ENCODE data around the gene CEP290. TPM values are rescaled to one million over a fixed set of nuclear protein-coding genes. Genes with fewer than 3 reads are reported as not detected.
A peak's percentile ranks its signal among the peaks of the same experiment; 100 is the strongest.

CEP290 gene
- total RNA-seq, 6 experiments from 2014 or later: 2.4 to 4.2 (median 3.5) TPM

GRCh38 chr12:88084210-88084609 lies 57.7 kb downstream of the CEP290 start:
- ATAC-seq: peak in 3 of 4 donors; percentile 24 to 51 (median 24)
- TF ChIP-seq POLR2A (IDR thresholded peaks at IDR 0.05) (no peak), CTCF (IDR thresholded peaks at IDR 0.05) (no peak)
- intact Hi-C loops (cut with DNase I): no loop called here
- H3K27ac ChIP-seq: peak overlapping the region in 1 of 3 donors; percentile 55
- H3K4me3 ChIP-seq: peak overlapping the region in 2 of 3 donors; percentile 13 to 26
- peaks cover 0 to 3% (median 0%) of the 10 kb centered on the region in 4 donors for H3K36me3 ChIP-seq
- peaks cover 0 to 19% (median 0%) of the 10 kb centered on the region in 4 donors for H3K4me1 ChIP-seq
- no peaks in the 10 kb centered on the region for H3K9me3 ChIP-seq
- no peak for DNase-seq
- H3K27me3 ChIP-seq: no peaks in the 10 kb centered on the region
- WGBS (ENCODE audit: insufficient coverage, low coverage, low lambda C conversion rate, missing lambda C conversion rate): 33% methylated on average over 4 of the region's 4 CpGs

GRCh38 chr12:88083634-88084033 lies 58.3 kb downstream of the CEP290 start:
- Histone ChIP-seq H3K4me1 (peaks cover 0 to 19% (median 0%) of the 10 kb centered on the region in 4 donors), H3K4me3 (peak overlapping the region in 2 of 3 donors; percentile 13 to 26), H3K27ac (peak overlapping the region in 2 of 3 donors; percentile 32 to 55), H3K27me3 (no peaks in the 10 kb centered on the region), H3K36me3 (peaks cover 0 to 5% (median 0%) of the 10 kb centered on the region in 4 donors), H3K9me3 (no peaks in the 10 kb centered on the region)
- ATAC-seq: peak; percentile 62 to 95 (median 89)
- no peak for TF ChIP-seq POLR2A (IDR thresholded peaks at IDR 0.05)
- TF ChIP-seq CTCF (IDR thresholded peaks at IDR 0.05): no peak
- intact Hi-C loops (cut with DNase I): no loop called here
- DNase-seq: no peak
- WGBS (ENCODE audit: insufficient coverage, low coverage, low lambda C conversion rate, missing lambda C conversion rate): 40% methylated on average over 3 of the region's 3 CpGs

- H3K4me3 ChIP-seq: no peak overlapping the region
- ATAC-seq (no peak), DNase-seq (no peak)
- peaks cover 0 to 19% (median 0%) of the 10 kb centered on the region in 4 donors for H3K4me1 ChIP-seq
- peaks cover 0 to 8% (median 0%) of the 10 kb centered on the region in 4 donors for H3K36me3 ChIP-seq
- H3K27me3 ChIP-seq: no peaks in the 10 kb centered on the region
- no peaks in the 10 kb centered on the region for H3K9me3 ChIP-seq
- TF ChIP-seq CTCF (IDR thresholded peaks at IDR 0.05) (no peak), POLR2A (IDR thresholded peaks at IDR 0.05) (no peak)
- intact Hi-C loops (cut with DNase I): no loop called here
- H3K27ac ChIP-seq: no peak overlapping the region
Measured at GRCh38 chr12:88081247-88081646, 60.6 kb downstream of the CEP290 start.

GRCh38 chr12:88067301-88067700 lies 74.6 kb downstream of the CEP290 start:
- TF ChIP-seq CTCF (IDR thresholded peaks at IDR 0.05) (no peak), POLR2A (IDR thresholded peaks at IDR 0.05) (no peak)
- Histone ChIP-seq H3K9me3 (no peaks in the 10 kb centered on the region), H3K4me3 (no peak overlapping the region), H3K4me1 (no peaks in the 10 kb centered on the region), H3K27me3 (no peaks in the 10 kb centered on the region), H3K36me3 (peaks cover 0 to 8% (median 0%) of the 10 kb centered on the region in 4 donors), H3K27ac (no peak overlapping the region)
- over 99% methylated on average over 9 of the region's 9 CpGs for WGBS (ENCODE audit: insufficient coverage, low coverage, low lambda C conversion rate, missing lambda C conversion rate)
- DNase-seq (no peak), ATAC-seq (no peak)
- intact Hi-C loops (cut with DNase I): no loop called here

GRCh38 chr12:88063375-88063774 lies 78.5 kb downstream of the CEP290 start:
- H3K36me3 ChIP-seq: no peaks in the 10 kb centered on the region
- intact Hi-C loops (cut with DNase I): no loop called here
- ATAC-seq (no peak), DNase-seq (no peak)
- H3K27me3 ChIP-seq: no peaks in the 10 kb centered on the region
- no peak overlapping the region for H3K27ac ChIP-seq
- 88% methylated on average over 2 of the region's 2 CpGs for WGBS (ENCODE audit: insufficient coverage, low coverage, low lambda C conversion rate, missing lambda C conversion rate)
- no peak overlapping the region for H3K4me3 ChIP-seq
- TF ChIP-seq POLR2A (IDR thresholded peaks at IDR 0.05) (no peak), CTCF (IDR thresholded peaks at IDR 0.05) (no peak)
- no peaks in the 10 kb centered on the region for H3K9me3 ChIP-seq
- H3K4me1 ChIP-seq: no peaks in the 10 kb centered on the region
